K562 (cell line): Measurements from ENCODE around the gene ZER1. TPM values are rescaled to one million over a fixed set of nuclear protein-coding genes. Genes with fewer than 3 reads are reported as not detected.

ENCODE experiments used
- BRD4 ChIP-seq: fragments of 200-600 bp; sonication (generic); IDR thresholded peaks from 2 replicates; pipeline ENCODE4 v1.6.1; 2017; ENCODE audit warnings: inconsistent platforms
- CEBPG ChIP-seq, 3 experiments: fragments of 200-800 bp in 1 of 3; sonication (Bioruptor generic) in 1 of 3; sonication (generic) in 1 of 3; formaldehyde crosslinking in 1 of 3; IDR thresholded peaks in 2 of 3; conservative IDR thresholded peaks in 1 of 3; 2 replicates each; pipeline versions ENCODE4 v1.6.1 to v1.8.0; 2016 to 2022; ENCODE audit warnings: missing compliant biosample characterization in 2 of 3, missing genetic modification characterization in 2 of 3, mild to moderate bottlenecking in 1 of 3, missing genetic modification reagents in 1 of 3
- EGR1 ChIP-seq: fragments of 450-650 bp; conservative IDR thresholded peaks from 2 replicates; pipeline ENCODE4 v1.6.1; 2017; ENCODE audit warnings: mild to moderate bottlenecking
- KAT7 ChIP-seq: sonication (generic); formaldehyde crosslinking; IDR thresholded peaks from 2 replicates; pipeline ENCODE4 v1.8.0; 2022; ENCODE audit warnings: missing genetic modification reagents, mild to moderate bottlenecking, borderline replicate concordance
- MLX ChIP-seq, 2 experiments: fragments of 450-650 bp in 1 of 2; sonication (generic) in 1 of 2; formaldehyde crosslinking; conservative IDR thresholded peaks; 2 replicates each; pipeline versions ENCODE4 v1.4.0 to v1.8.1; 2020 to 2022; ENCODE audit warnings: mild to moderate bottlenecking in 1 of 2, missing genetic modification reagents in 1 of 2
- NBN ChIP-seq: fragments of 450-650 bp; IDR thresholded peaks from 2 replicates; pipeline ENCODE4 v1.6.1; 2016; ENCODE audit warnings: low read depth, mild to moderate bottlenecking
- POLR2A ChIP-seq: fragments of 450-650 bp; conservative IDR thresholded peaks from 2 replicates; pipeline ENCODE4 v1.6.1; 2016
- POLR2AphosphoS5 ChIP-seq: IDR thresholded peaks from 2 replicates; pipeline ENCODE4 v1.6.1; 2011; ENCODE audit warnings: mild to moderate bottlenecking, low read depth, low read length, moderate library complexity; ENCODE audit not compliant: control insufficient read depth, insufficient read depth
- PRDM10 ChIP-seq: fragments of 450-650 bp; IDR thresholded peaks from 2 replicates; pipeline ENCODE4 v1.6.1; 2018; ENCODE audit not compliant: partially characterized antibody
- STAT6 ChIP-seq: sonication (generic); formaldehyde crosslinking; IDR thresholded peaks from 2 replicates; pipeline ENCODE4 v1.8.1; 2023; ENCODE audit warnings: mild to moderate bottlenecking, missing genetic modification reagents
- TEAD2 ChIP-seq: fragments of 450-650 bp; IDR thresholded peaks from 2 replicates; pipeline ENCODE4 v1.6.1; 2016; ENCODE audit warnings: missing genetic modification characterization, control low read depth, missing compliant biosample characterization
- ZNF140 ChIP-seq: fragments of 250-450 bp; sonication (Bioruptor Pico); IDR thresholded peaks from 2 replicates; pipeline ENCODE4 v1.8.0; 2021; ENCODE audit warnings: moderate library complexity, mild to moderate bottlenecking, inconsistent platforms
- ZNF197 ChIP-seq: fragments of 200-800 bp; sonication (Bioruptor generic); IDR thresholded peaks from 2 replicates; pipeline ENCODE4 v1.6.1; 2016; ENCODE audit warnings: low read depth, missing genetic modification characterization, missing compliant biosample characterization
- ZNF592 ChIP-seq: fragments of 450-650 bp; IDR thresholded peaks from 2 replicates; pipeline ENCODE4 v1.6.1; 2017; ENCODE audit warnings: antibody characterized with exemption, mild to moderate bottlenecking
- polyA plus RNA-seq, 8 experiments: library from polyadenylated mRNA; depleted of rRNA in 4 of 8; stranded (reverse) in 5 of 8; unstranded in 3 of 8; fragments of >200 nt; fragmentation: Nextera tagmentation in 2 of 8; fragmentation: Illumina TruSeq in 1 of 8; extraction: Ambion mirVana in 2 of 8; extraction: Trizol in 1 of 8; gene quantifications; 2 replicates each; pipeline versions ENCODE4 v1.2.1 to v1.2.3, GENCODE V29; 2011 to 2014; ENCODE audit warnings: inconsistent platforms in 1 of 8, missing spikeins in 1 of 8
- total RNA-seq, 7 experiments: library from RNA; depleted of rRNA in 6 of 7; stranded (reverse); fragments of >200 nt in 6 of 7; fragmentation: Illumina TruSeq in 2 of 7; extraction: Trizol in 2 of 7; gene quantifications; 2 replicates each; pipeline versions ENCODE4 v1.2.1 to v1.2.3, GENCODE V29; 2011 to 2021; ENCODE audit warnings: low replicate concordance in 1 of 7

The ZER1 gene
- total and polyA plus RNA-seq, 9 of the 15 experiments (the other 6 are each of a cell fraction or from before 2014, with no cell fraction given), result 0.07 to 10.7 (median 6.2) TPM

GRCh38 chr9:128696923-128697707 lies 74.6 kb downstream of the ZER1 start (continued):
- no peak for TF ChIP-seq ZNF592
- no peak for TF ChIP-seq NBN
- no peak for TF ChIP-seq CEBPG (CRISPR knock-in tag; IDR thresholded peaks at IDR 0.05)
- TF ChIP-seq CEBPG (tag; conservative IDR thresholded peaks at IDR 0.05 in 1 of 2, IDR thresholded peaks at IDR 0.05 in 1 of 2), result no peak
- TF ChIP-seq ZNF140 (CRISPR knock-in tag), result no peak
- peak; percentile 47; the same call in 1 of the 2 replicates for TF ChIP-seq KAT7
- TF ChIP-seq POLR2AphosphoS5, result peak; percentile 49
- no peak for TF ChIP-seq ZNF197
- no peak for TF ChIP-seq TEAD2
- 0 out of 4 replicates have a peak, but pooled peaks of 1 of the 2 experiments have one; percentile 38 for TF ChIP-seq MLX (CRISPR knock-in tag; conservative IDR thresholded peaks at IDR 0.05)
- TF ChIP-seq POLR2A, result peak; percentile 73
- TF ChIP-seq STAT6 (CRISPR knock-in tag), result no peak
- TF ChIP-seq EGR1, result no peak
- no peak for TF ChIP-seq BRD4
- TF ChIP-seq PRDM10, result no peak
